SK-N-SH (cell line): ENCODE data around the gene CLCN2. TPM values are rescaled to one million over a fixed set of nuclear protein-coding genes. Genes with fewer than 3 reads are reported as not detected.

Source experiments
- CTCF ChIA-PET: fragments of 300-600, 350-600 bp; formaldehyde crosslinking; extraction: SDS; loops from one replicate; lab custom pipeline; 2021; lab: Yijun Ruan, JAX
- POLR2A ChIA-PET: fragments of 350-600 bp; sonication (Branson Sonifier 250); formaldehyde crosslinking; extraction: SDS; loops from one replicate; lab custom pipeline; 2020; ENCODE audit warnings: antibody characterized with exemption, inconsistent platforms; lab: Yijun Ruan, JAX
- DNase-seq: peaks from one replicate; pipeline ENCODE4 v3.0.0; 2012
- H2AFZ ChIP-seq: fragments of 200-600 bp; sonication (generic); 2 replicates; pipeline ENCODE4 v1.8.1; 2016; ENCODE audit warnings: antibody characterized with exemption, mild to moderate bottlenecking, low read depth
- H3F3A ChIP-seq: fragments of 200-600 bp; sonication (generic); replicated peaks from 2 replicates; pipeline ENCODE3; 2016; ENCODE audit warnings: antibody characterized with exemption, mild to moderate bottlenecking; ENCODE audit not compliant: insufficient read depth
- H3K27ac ChIP-seq, 2 experiments: fragments of 200-500 bp in 1 of 2; fragments of 200-600 bp in 1 of 2; sonication (Bioruptor generic) in 1 of 2; sonication (generic), shearing (Covaris generic) in 1 of 2; 2 replicates each; pipeline versions ENCODE4 v1.5.1 to v1.6.1; 2014 to 2016; ENCODE audit warnings: low read depth in 2 of 2, inconsistent platforms in 1 of 2, low read length in 1 of 2, mild to moderate bottlenecking in 1 of 2, mixed read lengths in 1 of 2
- H3K27me3 ChIP-seq: fragments of 200-600 bp; sonication (generic), shearing (Covaris generic); 2 replicates; pipeline ENCODE4 v1.6.1; 2016; ENCODE audit warnings: mixed run types; ENCODE audit not compliant: insufficient read depth
- H3K36me3 ChIP-seq, 2 experiments: fragments of 200-500 bp in 1 of 2; fragments of 200-600 bp in 1 of 2; sonication (Bioruptor generic) in 1 of 2; sonication (generic) in 1 of 2; replicated peaks in 1 of 2; 2 replicates each; pipeline versions ENCODE3 to v1.5.1; 2014 to 2016; ENCODE audit warnings: low read length in 1 of 2, mild to moderate bottlenecking in 1 of 2; ENCODE audit not compliant: insufficient read depth in 2 of 2, control insufficient read depth in 1 of 2
- H3K4me1 ChIP-seq, 2 experiments: fragments of 200-500 bp in 1 of 2; fragments of 200-600 bp in 1 of 2; sonication (Bioruptor generic) in 1 of 2; sonication (generic), shearing (Covaris generic) in 1 of 2; 2 replicates each; pipeline versions ENCODE4 v1.5.1 to v1.6.1; 2014 to 2016; ENCODE audit warnings: low read depth in 1 of 2, low read length in 1 of 2, mixed run types in 1 of 2; ENCODE audit not compliant: insufficient read depth in 2 of 2, control insufficient read depth in 1 of 2
- H3K4me2 ChIP-seq: fragments of 200-600 bp; sonication (generic), shearing (Covaris generic); 2 replicates; pipeline ENCODE4 v1.6.1; 2017; ENCODE audit warnings: mixed run types
- H3K4me3 ChIP-seq, 2 experiments: fragments of 200-500 bp in 1 of 2; fragments of 200-600 bp in 1 of 2; sonication (Bioruptor generic) in 1 of 2; sonication (generic), shearing (Covaris generic) in 1 of 2; 2 replicates each; pipeline versions ENCODE4 v1.5.1 to v1.8.1; 2014 to 2016; ENCODE audit warnings: low read depth in 2 of 2, inconsistent platforms in 1 of 2, low read length in 1 of 2, mild to moderate bottlenecking in 1 of 2, mixed read lengths in 1 of 2, moderate library complexity in 1 of 2
- H3K79me2 ChIP-seq: fragments of 200-600 bp; sonication (generic); 2 replicates; pipeline ENCODE4 v1.8.1; 2017; ENCODE audit warnings: mild to moderate bottlenecking; ENCODE audit not compliant: insufficient read depth
- H3K9ac ChIP-seq: fragments of 200-600 bp; sonication (generic); 2 replicates; pipeline ENCODE4 v1.6.1; 2017; ENCODE audit warnings: mixed run types
- H3K9me2 ChIP-seq: fragments of 200-600 bp; sonication (generic); 2 replicates; pipeline ENCODE4 v1.6.1; 2017; ENCODE audit warnings: mixed run types
- H3K9me3 ChIP-seq: fragments of 200-600 bp; sonication (generic); 2 replicates; pipeline ENCODE4 v1.6.1; 2017; ENCODE audit warnings: mixed run types, mild to moderate bottlenecking, moderate library complexity
- H4K20me1 ChIP-seq: fragments of 200-600 bp; sonication (generic); 2 replicates; pipeline ENCODE4 v1.6.1; 2017; ENCODE audit warnings: mild to moderate bottlenecking, mixed run types; ENCODE audit not compliant: insufficient read depth
- CTCF ChIP-seq: fragments of 200-600 bp; sonication (generic); IDR thresholded peaks from 2 replicates; pipeline ENCODE4 v1.6.1; 2017; ENCODE audit warnings: antibody characterized with exemption, mild to moderate bottlenecking, moderate library complexity
- ELF1 ChIP-seq: IDR thresholded peaks from 2 replicates; pipeline ENCODE4 v1.4.0; 2012
- EP300 ChIP-seq, 2 experiments: IDR thresholded peaks; 2 replicates each; pipeline versions ENCODE4 v1.4.0 to v1.6.1; 2012; ENCODE audit warnings: borderline replicate concordance in 1 of 2, low read depth in 1 of 2, low read length in 1 of 2
- EZH2phosphoT487 ChIP-seq: fragments of 200-600 bp; sonication (generic); IDR thresholded peaks from 2 replicates; pipeline ENCODE4 v1.6.1; 2017; ENCODE audit warnings: low read depth, mixed run types, mild to moderate bottlenecking, antibody characterized with exemption, moderate library complexity, borderline replicate concordance
- GATA2 ChIP-seq: sonication (generic); formaldehyde crosslinking; IDR thresholded peaks from 2 replicates; pipeline ENCODE4 v1.5.0; 2020; ENCODE audit warnings: mild to moderate bottlenecking, missing genetic modification reagents
- MAX ChIP-seq: IDR thresholded peaks from 2 replicates; pipeline ENCODE4 v1.4.0; 2012; ENCODE audit warnings: low read depth
- MEF2A ChIP-seq: IDR thresholded peaks from 2 replicates; pipeline ENCODE4 v1.4.0; 2012; ENCODE audit warnings: low read depth, borderline replicate concordance
- MXI1 ChIP-seq: IDR thresholded peaks from 2 replicates; pipeline ENCODE4 v1.6.1; 2012; ENCODE audit warnings: mild to moderate bottlenecking, low read depth, low read length, improper control_type of control experiment
- NFIC ChIP-seq: IDR thresholded peaks from 2 replicates; pipeline ENCODE4 v1.4.0; 2012; ENCODE audit warnings: borderline replicate concordance
- NRF1 ChIP-seq: IDR thresholded peaks from 2 replicates; pipeline ENCODE4 v1.6.1; 2012; ENCODE audit warnings: low read depth, mild to moderate bottlenecking, low read length
- RFX5 ChIP-seq: IDR thresholded peaks from 2 replicates; pipeline ENCODE4 v1.6.1; 2012; ENCODE audit warnings: mild to moderate bottlenecking, improper control_type of control experiment, low read length
- SIN3A ChIP-seq: IDR thresholded peaks from 2 replicates; pipeline ENCODE4 v1.6.1; 2012; ENCODE audit warnings: low read depth, mild to moderate bottlenecking, low read length, moderate library complexity, borderline replicate concordance
- TAF1 ChIP-seq: IDR thresholded peaks from 2 replicates; pipeline ENCODE4 v1.6.1; 2012; ENCODE audit warnings: low read depth, mild to moderate bottlenecking, low read length, moderate library complexity, borderline replicate concordance
- TCF12 ChIP-seq: IDR thresholded peaks from 2 replicates; pipeline ENCODE4 v1.4.0; 2012
- TEAD4 ChIP-seq: IDR thresholded peaks from 2 replicates; pipeline ENCODE4 v1.4.0; 2012; ENCODE audit warnings: mild to moderate bottlenecking, borderline replicate concordance; ENCODE audit not compliant: insufficient read depth
- USF1 ChIP-seq: IDR thresholded peaks from 2 replicates; pipeline ENCODE4 v1.4.0; 2012; ENCODE audit warnings: low read depth, borderline replicate concordance
- YY1 ChIP-seq: IDR thresholded peaks from 2 replicates; pipeline ENCODE4 v1.4.0; 2012; ENCODE audit warnings: low read depth, mild to moderate bottlenecking
- ZBTB33 ChIP-seq: IDR thresholded peaks from 2 replicates; pipeline ENCODE4 v1.4.0; 2012; ENCODE audit warnings: low read depth, borderline replicate concordance
- WGBS: methylation state at CpG from one replicate; pipeline ENCODE4 v1.1.6; 2017; ENCODE audit warnings: low lambda C conversion rate; 5-methylcytosine and 5-hydroxymethylcytosine counted together
- polyA plus RNA-seq, 3 experiments: library from polyadenylated mRNA; depleted of rRNA; stranded (reverse); fragments of >200 nt; gene quantifications; 2 replicates each; pipeline ENCODE4 v1.2.3, GENCODE V29; 2012

Gene CLCN2
- polyA plus RNA-seq, 1 of the 3 experiments (the other 2 are of a cell fraction), result 9.1 TPM

- DNase-seq, result no peak
- H3K9ac ChIP-seq, result no peak overlapping the region
- H2AFZ ChIP-seq, result no peak overlapping the region
- TF ChIP-seq USF1 (no peak), TCF12 (peak; percentile 33)
- POLR2A ChIA-PET, result no interaction called here
- H3K36me3 ChIP-seq, result peaks cover 29 to 31% of the 10 kb centered on the region in 2 experiments
- peaks cover 51% of the 10 kb centered on the region for H3F3A ChIP-seq
- peaks cover 33% of the 10 kb centered on the region for H3K79me2 ChIP-seq
- peak overlapping the region in 1 of 2 experiments; percentile 48; a peak in 1 of 4 replicates for H3K27ac ChIP-seq
- 88% methylated on average over 5 of the region's 5 CpGs for WGBS
- H3K9me2 ChIP-seq, result no peaks in the 10 kb centered on the region
- H3K9me3 ChIP-seq, result no peaks in the 10 kb centered on the region
- CTCF ChIA-PET, result interaction anchor here (0.6 to 11.1 kb wide), 4 partner anchors 16 to 176 kb away, joined by 3 to 165 read pairs (median 3); no protein-coding TSS in a partner anchor
- no peaks in the 10 kb centered on the region for H3K27me3 ChIP-seq
- no peak overlapping the region for H3K4me3 ChIP-seq
- H3K4me2 ChIP-seq, result peak overlapping the region; percentile 42; the same call in 1 of the 2 replicates
- peaks cover 43% of the 10 kb centered on the region for H4K20me1 ChIP-seq
- peaks cover 8 to 29% of the 10 kb centered on the region in 2 experiments; a peak in 3 of 4 replicates for H3K4me1 ChIP-seq
These were observed 5.3 kb upstream of the CLCN2 start for GRCh38 chr3:184366619-184367289.

- Histone ChIP-seq H3K27me3 (no peaks in the 10 kb centered on the region), H3F3A (peaks cover 25% of the 10 kb centered on the region), H3K27ac (peak overlapping the region; percentile 97 to 99), H3K9me2 (no peaks in the 10 kb centered on the region), H3K4me3 (peak overlapping the region; percentile 91 to 96), H3K9ac (peak overlapping the region; percentile 99), H2AFZ (peak overlapping the region; percentile 73; the same call in 1 of the 2 replicates), H3K4me1 (peaks cover 12 to 19% of the 10 kb centered on the region in 2 experiments; a peak in 3 of 4 replicates), H3K9me3 (no peaks in the 10 kb centered on the region), H3K36me3 (peaks cover 19 to 21% of the 10 kb centered on the region in 2 experiments), H3K79me2 (peaks cover 46% of the 10 kb centered on the region), H4K20me1 (peaks cover 24% of the 10 kb centered on the region), H3K4me2 (peak overlapping the region; percentile 92)
- ChIA-PET POLR2A (interaction anchor here (0.8 to 2.7 kb wide), 7 partner anchors 8 to 198 kb away, joined by 3 to 14 read pairs (median 4); partner anchors contain the start of gene FAM131A), CTCF (interaction anchor here (0.6 to 1.9 kb wide), 13 partner anchors 9 to 182 kb away, joined by 3 to 9 read pairs (median 3); no protein-coding TSS in a partner anchor)
- DNase-seq, result peak; percentile 94
- 1% methylated on average over 31 of the region's 68 CpGs for WGBS
- TF ChIP-seq MEF2A, result no peak
- TF ChIP-seq TEAD4, result no peak
- TF ChIP-seq YY1, result no peak
- TF ChIP-seq CTCF, result peak; percentile 57
- TF ChIP-seq SIN3A, result peak; percentile 45; the same call in 1 of the 2 replicates
- TF ChIP-seq MAX, result no peak
- no peak for TF ChIP-seq TCF12
- TF ChIP-seq EZH2phosphoT487, result no peak
- peak; percentile 82 for TF ChIP-seq NRF1
- TF ChIP-seq ELF1, result peak; percentile 78
- peak; percentile 79 for TF ChIP-seq TAF1
- no peak for TF ChIP-seq GATA2 (CRISPR knock-in tag)
- 0 out of 4 replicates have a peak, but pooled peaks of 1 of the 2 experiments have one; percentile 3 for TF ChIP-seq EP300 (IDR thresholded peaks at IDR 0.05; ENCODE audit: borderline replicate concordance in 1 of 2, low read depth in 1 of 2, low read length in 1 of 2)
- peak; percentile 23; the same call in 1 of the 2 replicates for TF ChIP-seq RFX5
- peak; percentile 66; the same call in 1 of the 2 replicates for TF ChIP-seq ZBTB33
- TF ChIP-seq NFIC, result no peak; the same call in 1 of the 2 replicates
- TF ChIP-seq MXI1, result peak; percentile 87
These were observed 1.5 kb upstream of the CLCN2 start for GRCh38 chr3:184362668-184363546.
